ENCODE results near the gene OVOL1.
"Not testable (repeated sequence)": the region's sequence is repeated elsewhere in the genome, so short reads cannot be mapped to it uniquely, and the experiment has no call there.

OVOL1 gene

GRCh38 chr11:65786786-65787636, at the start of gene OVOL1:
Gene OVOL1 (plus strand): TSS chr11:65787063. CDS start chr11:65787374, 311 bp downstream.
- no peak within 1 kb of the TSS for H3K4me3 ChIP-seq (ENCODE audit: low read length)
- TF ChIP-seq ZNF274 (IDR thresholded peaks at IDR 0.05; ENCODE audit: low read depth, low read length), result no peak

- no peak overlapping the region for H3K4me3 ChIP-seq (ENCODE audit: low read length)
- TF ChIP-seq ZNF274 (IDR thresholded peaks at IDR 0.05; ENCODE audit: low read depth, low read length), result no peak
Observed at GRCh38 chr11:65739022-65739421, 47.8 kb upstream of the OVOL1 start.

DNA sequence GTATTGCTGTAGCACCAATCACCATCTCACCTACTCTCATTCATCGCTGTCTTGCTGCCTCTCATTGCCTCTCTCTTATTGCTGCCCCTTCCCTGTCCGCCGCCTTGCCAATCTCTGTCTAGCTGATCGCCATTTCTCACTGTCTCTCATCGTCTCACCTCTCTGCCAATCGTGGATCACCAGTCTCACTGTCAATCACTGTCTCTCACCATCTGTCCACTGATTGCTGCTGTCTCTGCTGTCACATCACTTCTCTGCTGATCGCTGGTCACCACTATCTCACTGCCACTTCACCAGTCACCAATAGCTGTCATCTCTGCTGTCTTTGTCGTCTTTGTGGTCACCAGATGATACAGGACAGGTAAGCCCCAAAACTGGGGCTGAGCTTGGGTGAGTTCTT, 45.7 kb upstream of the OVOL1 start:
- no peak overlapping the region for H3K4me3 ChIP-seq (ENCODE audit: low read length)
- TF ChIP-seq ZNF274 (IDR thresholded peaks at IDR 0.05; ENCODE audit: low read depth, low read length), result no peak

- no peak overlapping the region for H3K4me3 ChIP-seq (ENCODE audit: low read length)
- no peak for TF ChIP-seq ZNF274 (IDR thresholded peaks at IDR 0.05; ENCODE audit: low read depth, low read length)
Observed at GRCh38 chr11:65742353-65742752, 44.5 kb upstream of the OVOL1 start.

- no peak for TF ChIP-seq ZNF274 (IDR thresholded peaks at IDR 0.05; ENCODE audit: low read depth, low read length)
- no peak overlapping the region for H3K4me3 ChIP-seq (ENCODE audit: low read length)
Observed at GRCh38 chr11:65743681-65744025, 43.2 kb upstream of the OVOL1 start.

- no peak overlapping the region for H3K4me3 ChIP-seq (ENCODE audit: low read length)
- no peak for TF ChIP-seq ZNF274 (IDR thresholded peaks at IDR 0.05; ENCODE audit: low read depth, low read length)
Observed at GRCh38 chr11:65744026-65744698, 42.7 kb upstream of the OVOL1 start.

DNA sequence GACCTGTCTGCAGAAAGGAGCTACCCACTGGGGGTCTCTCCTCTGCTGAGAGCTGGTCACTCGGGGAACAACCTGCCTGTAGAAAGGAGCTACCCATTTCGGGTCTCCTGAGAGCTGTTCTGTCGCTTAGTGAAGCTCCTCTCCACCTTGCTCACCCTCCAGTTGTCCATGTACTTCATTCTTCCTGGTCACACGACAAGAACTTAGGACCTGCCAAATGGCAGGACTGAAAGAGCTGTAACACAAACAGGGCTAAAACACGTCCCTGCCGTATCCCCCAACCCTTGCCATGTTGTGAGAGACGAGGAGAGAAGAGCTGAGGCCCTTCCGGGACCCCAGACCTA, 42.2 kb upstream of the OVOL1 start:
- no peak for TF ChIP-seq ZNF274 (IDR thresholded peaks at IDR 0.05; ENCODE audit: low read depth, low read length)
- H3K4me3 ChIP-seq (ENCODE audit: low read length), result no peak overlapping the region

GRCh38 chr11:65745049-65745448, 41.8 kb upstream of the OVOL1 start:
- H3K4me3 ChIP-seq (ENCODE audit: low read length), result no peak overlapping the region
- no peak for TF ChIP-seq ZNF274 (IDR thresholded peaks at IDR 0.05; ENCODE audit: low read depth, low read length)

DNA sequence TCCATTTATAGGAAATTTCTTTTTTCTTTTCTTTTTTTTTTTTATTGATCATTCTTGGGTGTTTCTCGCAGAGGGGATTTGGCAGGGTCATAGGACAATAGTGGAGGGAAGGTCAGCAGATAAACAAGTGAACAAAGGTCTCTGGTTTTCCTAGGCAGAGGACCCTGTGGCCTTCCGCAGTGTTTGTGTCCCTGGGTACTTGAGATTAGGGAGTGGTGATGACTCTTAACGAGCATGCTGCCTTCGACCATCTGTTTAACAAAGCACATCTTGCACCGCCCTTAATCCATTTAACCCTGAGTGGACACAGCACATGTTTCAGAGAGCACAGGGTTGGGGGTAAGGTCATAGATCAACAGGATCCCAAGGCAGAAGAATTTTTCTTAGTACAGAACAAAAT, 24.7 kb upstream of the OVOL1 start:
- not testable (repeated sequence) for H3K4me3 ChIP-seq (ENCODE audit: low read length)

GRCh38 chr11:65762816-65763215, 24.0 kb upstream of the OVOL1 start:
- H3K4me3 ChIP-seq (ENCODE audit: low read length), result not testable (repeated sequence)

GRCh38 chr11:65764434-65764833, 22.4 kb upstream of the OVOL1 start:
- no peak for TF ChIP-seq ZNF274 (IDR thresholded peaks at IDR 0.05; ENCODE audit: low read depth, low read length)
- H3K4me3 ChIP-seq (ENCODE audit: low read length), result no peak overlapping the region

DNA sequence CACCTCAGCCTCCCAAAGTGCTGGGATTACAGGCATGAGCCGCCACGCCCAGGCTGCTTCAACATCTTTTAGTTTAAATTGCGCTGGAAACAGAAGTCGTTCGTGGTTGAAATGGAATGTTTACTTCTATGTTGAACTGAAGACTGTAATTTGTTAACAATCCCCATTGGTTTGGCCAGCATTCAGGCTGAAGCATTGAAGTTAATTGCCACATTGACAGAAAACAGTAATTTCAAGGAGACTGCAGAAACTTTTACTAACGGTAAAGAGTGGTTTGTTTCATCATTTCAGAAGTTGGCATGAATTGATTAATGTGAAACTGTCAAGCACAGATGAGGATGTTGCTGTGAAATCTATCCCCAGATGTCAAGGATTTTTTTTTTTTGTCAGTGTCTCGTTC, 20.3 kb upstream of the OVOL1 start:
- TF ChIP-seq ZNF274 (IDR thresholded peaks at IDR 0.05; ENCODE audit: low read depth, low read length), result no peak
- no peak overlapping the region for H3K4me3 ChIP-seq (ENCODE audit: low read length)

- H3K4me3 ChIP-seq (ENCODE audit: low read length), result no peak overlapping the region
- TF ChIP-seq ZNF274 (IDR thresholded peaks at IDR 0.05; ENCODE audit: low read depth, low read length), result no peak
Observed at GRCh38 chr11:65767406-65767805, 19.5 kb upstream of the OVOL1 start.

DNA sequence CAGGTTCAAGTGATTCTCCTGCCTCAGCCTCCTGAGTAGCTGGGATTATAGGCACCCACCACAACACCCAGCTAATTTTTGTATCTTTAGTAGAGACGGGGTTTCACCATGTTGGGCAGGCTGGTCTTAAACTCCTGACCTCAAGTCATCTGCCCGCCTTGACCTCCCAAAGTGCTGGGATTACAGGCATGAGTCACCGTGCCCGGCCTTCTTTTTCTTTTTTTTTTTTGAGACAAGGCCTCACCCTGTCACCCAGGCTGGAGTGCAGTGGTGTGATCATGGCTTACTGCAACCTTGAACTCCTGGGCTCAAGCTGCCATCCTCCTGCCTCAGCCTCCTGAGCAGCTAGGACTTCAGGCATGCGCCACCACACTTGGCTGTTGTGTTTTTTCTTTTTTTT, 19.1 kb upstream of the OVOL1 start:
- not testable (repeated sequence) for H3K4me3 ChIP-seq (ENCODE audit: low read length)

DNA sequence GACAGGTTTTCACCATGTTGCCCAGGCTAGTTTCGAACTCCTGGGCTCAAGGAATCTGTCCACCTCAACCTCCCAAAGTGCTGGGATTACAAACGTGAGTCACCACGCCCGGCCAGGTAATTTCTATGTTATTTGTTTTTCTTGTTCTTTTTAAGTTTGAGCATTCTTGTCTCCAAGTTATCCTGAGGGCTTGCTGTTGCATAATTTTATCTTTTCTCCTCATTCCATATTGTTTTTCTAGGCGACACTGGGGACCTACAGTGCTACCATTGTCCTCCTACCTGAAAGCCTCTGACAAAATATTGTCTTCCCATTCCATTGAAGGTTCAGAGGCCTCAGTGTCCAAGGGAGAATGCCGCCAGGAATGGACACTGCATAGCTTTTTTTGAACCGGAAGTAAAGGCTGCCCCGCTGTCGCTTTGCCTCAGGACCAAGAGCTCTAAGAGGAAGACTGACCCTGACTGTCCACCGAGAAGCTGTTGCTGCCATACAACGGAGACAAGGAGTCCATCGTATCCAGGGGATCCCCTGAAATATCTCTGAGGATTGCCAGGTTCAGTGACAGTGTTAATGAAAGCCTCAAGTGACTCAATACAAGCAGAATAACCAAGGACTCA, 15.8 kb upstream of the OVOL1 start:
- no peak for TF ChIP-seq ZNF274 (IDR thresholded peaks at IDR 0.05; ENCODE audit: low read depth, low read length)
- no peak overlapping the region for H3K4me3 ChIP-seq (ENCODE audit: low read length)
